Mononuclear cell (primary cell): ENCODE data around the gene PRCC. TPM values are rescaled to one million over a fixed set of nuclear protein-coding genes. Genes with fewer than 3 reads are reported as not detected.

ENCODE experiments used
- H3K27me3 ChIP-seq: 2 replicates; pipeline ENCODE4 v1.6.0; 2011; ENCODE audit warnings: low read length, control low read depth; ENCODE audit not compliant: insufficient read depth
- H3K4me1 ChIP-seq: 2 replicates; pipeline ENCODE4 v1.5.1; 2011; ENCODE audit warnings: mild to moderate bottlenecking, low read length, control low read depth; ENCODE audit not compliant: insufficient read depth
- H3K4me3 ChIP-seq: 2 replicates; pipeline ENCODE4 v1.5.1; 2011; ENCODE audit warnings: mild to moderate bottlenecking, low read length, moderate library complexity
- H3K9me3 ChIP-seq: 2 replicates; pipeline ENCODE4 v1.5.1; 2011; ENCODE audit warnings: low read depth, mild to moderate bottlenecking, control low read depth, low read length
- total RNA-seq: library from RNA; depleted of rRNA; stranded (reverse); fragments of >200 nt; gene quantifications from one replicate; pipeline ENCODE4 v1.2.3, GENCODE V29; 2012

The PRCC gene
- total RNA-seq, 1 donor: 19.6 TPM

- H3K4me1 ChIP-seq: peaks cover 48% of the 10 kb centered on the region
- H3K9me3 ChIP-seq: no peaks in the 10 kb centered on the region
- H3K4me3 ChIP-seq: no peak overlapping the region
- no peaks in the 10 kb centered on the region for H3K27me3 ChIP-seq
Observed at GRCh38 chr1:156809281-156809680, 41.9 kb downstream of the PRCC start.

DNA sequence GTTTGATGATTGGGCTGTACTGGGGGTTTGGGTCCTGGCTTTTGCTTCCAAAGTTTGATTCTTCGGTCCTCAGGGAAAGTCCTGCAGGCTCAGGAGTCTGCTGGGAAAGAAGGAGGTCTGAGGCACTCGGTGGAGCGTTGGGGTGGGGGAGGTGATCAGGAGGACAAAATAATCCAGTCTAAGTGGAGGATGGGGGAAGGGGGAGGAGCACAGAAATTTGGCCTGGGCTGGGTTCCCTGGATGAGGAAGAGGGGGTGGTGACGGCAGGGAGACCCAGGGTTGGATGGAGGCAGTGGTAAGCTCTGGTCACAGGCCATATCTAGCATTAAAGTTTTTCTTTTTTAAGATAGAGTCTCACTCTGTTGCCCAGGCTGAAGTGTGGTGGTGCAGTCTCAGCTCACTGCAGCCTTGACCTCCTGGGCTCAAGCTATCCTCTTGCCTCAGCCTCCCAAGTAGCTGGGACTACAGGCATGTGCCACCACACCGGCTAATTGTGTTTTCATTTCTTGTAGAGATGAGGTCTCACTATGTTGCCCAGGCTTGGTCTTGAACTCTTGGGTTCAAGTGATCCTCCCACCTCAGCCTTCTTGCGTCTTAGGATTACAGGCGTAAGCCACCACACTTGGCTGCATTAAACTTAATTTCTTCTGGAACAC, 42.5 kb downstream of the PRCC start:
- Histone ChIP-seq H3K4me3 (no peak overlapping the region), H3K4me1 (peaks cover 48% of the 10 kb centered on the region), H3K27me3 (no peaks in the 10 kb centered on the region), H3K9me3 (no peaks in the 10 kb centered on the region)

DNA sequence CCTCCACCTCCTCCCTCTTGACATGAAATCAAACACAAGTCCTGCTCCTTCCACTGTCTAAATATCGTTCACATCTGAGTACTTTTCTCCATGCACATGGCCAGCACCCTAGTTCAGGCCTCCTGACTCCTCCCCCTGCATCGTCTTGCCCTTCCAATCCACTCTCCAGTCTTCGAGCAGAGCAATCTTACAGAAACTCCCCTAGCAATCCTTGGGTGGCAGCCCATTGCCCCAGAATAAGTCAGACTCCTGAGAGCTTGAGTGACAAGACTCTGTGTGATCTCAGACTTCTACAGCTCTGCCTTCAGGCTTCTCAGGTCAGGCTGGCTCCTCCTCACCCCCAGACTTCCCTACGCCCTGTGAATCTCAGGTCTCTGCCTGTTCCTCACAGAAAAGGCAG, 43.8 kb downstream of the PRCC start:
- Histone ChIP-seq H3K9me3 (no peaks in the 10 kb centered on the region), H3K4me1 (peaks cover 60% of the 10 kb centered on the region), H3K4me3 (no peak overlapping the region), H3K27me3 (no peaks in the 10 kb centered on the region)

- no peaks in the 10 kb centered on the region for H3K27me3 ChIP-seq
- H3K9me3 ChIP-seq: no peaks in the 10 kb centered on the region
- no peak overlapping the region for H3K4me3 ChIP-seq
- H3K4me1 ChIP-seq: peaks cover 70% of the 10 kb centered on the region
Observed at GRCh38 chr1:156812293-156812990, 45.1 kb downstream of the PRCC start.

- no peaks in the 10 kb centered on the region for H3K9me3 ChIP-seq
- no peaks in the 10 kb centered on the region for H3K27me3 ChIP-seq
- H3K4me1 ChIP-seq: peaks cover 65% of the 10 kb centered on the region
- peak overlapping the region; percentile 36 for H3K4me3 ChIP-seq
Observed at GRCh38 chr1:156813298-156813697, 46.0 kb downstream of the PRCC start.

- peaks cover 64% of the 10 kb centered on the region for H3K4me1 ChIP-seq
- peak overlapping the region; percentile 36 for H3K4me3 ChIP-seq
- H3K27me3 ChIP-seq: no peaks in the 10 kb centered on the region
- H3K9me3 ChIP-seq: no peaks in the 10 kb centered on the region
Observed at GRCh38 chr1:156813750-156814570, 46.6 kb downstream of the PRCC start.

- H3K27me3 ChIP-seq: no peaks in the 10 kb centered on the region
- peaks cover 64% of the 10 kb centered on the region for H3K4me1 ChIP-seq
- no peaks in the 10 kb centered on the region for H3K9me3 ChIP-seq
- peak overlapping the region; percentile 41 for H3K4me3 ChIP-seq
Observed at GRCh38 chr1:156814571-156815260, 47.4 kb downstream of the PRCC start.

GRCh38 chr1:156815307-156815826, 48.0 kb downstream of the PRCC start:
- Histone ChIP-seq H3K4me1 (peaks cover 64% of the 10 kb centered on the region), H3K4me3 (peak overlapping the region; percentile 41), H3K27me3 (no peaks in the 10 kb centered on the region), H3K9me3 (no peaks in the 10 kb centered on the region)

GRCh38 chr1:156815961-156816422, 48.7 kb downstream of the PRCC start:
- Histone ChIP-seq H3K4me3 (peak overlapping the region; percentile 41), H3K27me3 (no peaks in the 10 kb centered on the region), H3K4me1 (peaks cover 64% of the 10 kb centered on the region), H3K9me3 (no peaks in the 10 kb centered on the region)

- H3K27me3 ChIP-seq: no peaks in the 10 kb centered on the region
- H3K4me3 ChIP-seq: peak within 1 kb of the TSS; percentile 41
- peaks cover 58% of the 10 kb centered on the region for H3K4me1 ChIP-seq
- H3K9me3 ChIP-seq: no peaks in the 10 kb centered on the region
Observed at GRCh38 chr1:156816561-156817328, 49.4 kb downstream of the PRCC start, which contains the start of gene SH2D2A. Gene SH2D2A (minus strand): TSS chr1:156816848. CDS start chr1:156816708, 140 bp downstream.

DNA sequence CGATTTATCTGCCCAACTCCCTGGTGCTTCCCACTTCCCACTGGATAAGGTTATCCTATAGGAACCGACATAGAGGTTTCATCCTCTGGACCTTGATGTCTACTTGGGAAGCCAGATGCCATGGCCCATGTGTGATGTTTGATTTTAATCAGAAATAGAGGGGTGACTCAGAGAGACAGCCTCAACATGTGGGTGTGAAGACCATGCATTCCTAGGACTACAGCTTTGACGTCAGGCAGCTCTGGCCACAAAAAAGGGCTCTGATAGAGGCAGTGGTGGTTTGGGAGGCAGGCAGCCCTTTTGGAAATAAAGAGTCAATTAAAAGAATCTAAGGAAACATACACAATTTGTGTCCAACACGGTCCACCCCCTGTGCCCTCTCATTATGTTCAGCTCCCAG, 54.5 kb downstream of the PRCC start:
- Histone ChIP-seq H3K4me1 (peaks cover 10% of the 10 kb centered on the region), H3K9me3 (no peaks in the 10 kb centered on the region), H3K4me3 (no peak overlapping the region), H3K27me3 (no peaks in the 10 kb centered on the region)

DNA sequence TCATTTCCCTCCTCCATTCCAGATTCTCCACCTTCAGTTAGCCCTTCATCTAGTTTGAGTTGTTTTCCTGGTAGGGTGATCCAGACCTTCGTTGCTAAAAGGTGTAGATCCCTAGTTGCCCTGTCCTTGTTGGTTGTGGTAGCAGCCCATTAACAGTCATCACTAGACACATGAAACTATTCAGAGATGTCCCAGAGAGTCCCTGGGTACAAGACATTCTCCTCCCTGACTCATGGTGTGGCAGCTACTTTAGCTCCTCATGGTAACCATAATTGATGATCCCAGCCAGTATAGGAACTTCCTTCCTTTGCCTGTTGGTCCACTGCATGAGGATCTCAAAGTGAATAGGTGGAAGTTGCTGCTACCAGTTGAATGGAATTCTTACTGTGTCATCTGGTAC, 55.3 kb downstream of the PRCC start:
- Histone ChIP-seq H3K4me3 (no peak overlapping the region), H3K27me3 (no peaks in the 10 kb centered on the region), H3K4me1 (peaks cover 1% of the 10 kb centered on the region), H3K9me3 (no peaks in the 10 kb centered on the region)

- no peaks in the 10 kb centered on the region for H3K27me3 ChIP-seq
- no peaks in the 10 kb centered on the region for H3K9me3 ChIP-seq
- H3K4me3 ChIP-seq: no peak overlapping the region
- no peaks in the 10 kb centered on the region for H3K4me1 ChIP-seq
Observed at GRCh38 chr1:156823210-156823790, 56.0 kb downstream of the PRCC start.

DNA sequence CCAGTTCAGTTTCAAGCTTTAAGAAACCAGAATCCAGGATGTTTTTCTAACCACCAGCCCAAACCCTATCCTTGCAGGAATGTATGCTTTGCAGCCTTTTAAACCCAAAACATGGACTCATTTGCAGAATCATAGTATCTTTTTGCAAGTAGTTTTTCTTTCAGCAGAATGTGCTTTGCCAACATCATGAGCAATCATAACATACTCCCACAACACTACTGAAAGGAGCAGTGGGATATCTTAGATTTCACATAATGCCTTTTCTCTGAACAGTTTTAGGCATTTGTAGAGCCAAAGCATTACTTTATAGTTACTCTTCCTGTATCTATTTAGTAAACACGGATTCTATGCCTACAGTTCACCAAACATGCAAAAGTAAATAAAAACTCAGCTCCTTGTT, 59.3 kb downstream of the PRCC start:
- Histone ChIP-seq H3K4me3 (no peak overlapping the region), H3K4me1 (no peaks in the 10 kb centered on the region), H3K9me3 (no peaks in the 10 kb centered on the region), H3K27me3 (no peaks in the 10 kb centered on the region)
